Fibroblast of mammary gland (primary cell): ENCODE results near the gene CDYL.

ENCODE experiments used
- DNase-seq: peaks from one replicate; pipeline ENCODE4 v3.0.0-alpha.2; 2010; ENCODE audit warnings: low read depth
- H3K4me3 ChIP-seq: 2 replicates; pipeline ENCODE4 v1.5.1; 2011; ENCODE audit warnings: low read depth, mild to moderate bottlenecking, low read length, moderate library complexity; ENCODE audit not compliant: control insufficient read depth
- TF ChIP-seq, protein P1 (sequence below): conservative IDR thresholded peaks from 2 replicates; pipeline ENCODE4 v1.5.1; 2011; ENCODE audit warnings: low read depth, low read length, inconsistent platforms; ENCODE audit not compliant: control insufficient read depth, insufficient read depth

CDYL gene

GRCh38 chr6:4901386-4902061 lies 125.3 kb downstream of the CDYL start:
- TF ChIP-seq, protein P1, sequence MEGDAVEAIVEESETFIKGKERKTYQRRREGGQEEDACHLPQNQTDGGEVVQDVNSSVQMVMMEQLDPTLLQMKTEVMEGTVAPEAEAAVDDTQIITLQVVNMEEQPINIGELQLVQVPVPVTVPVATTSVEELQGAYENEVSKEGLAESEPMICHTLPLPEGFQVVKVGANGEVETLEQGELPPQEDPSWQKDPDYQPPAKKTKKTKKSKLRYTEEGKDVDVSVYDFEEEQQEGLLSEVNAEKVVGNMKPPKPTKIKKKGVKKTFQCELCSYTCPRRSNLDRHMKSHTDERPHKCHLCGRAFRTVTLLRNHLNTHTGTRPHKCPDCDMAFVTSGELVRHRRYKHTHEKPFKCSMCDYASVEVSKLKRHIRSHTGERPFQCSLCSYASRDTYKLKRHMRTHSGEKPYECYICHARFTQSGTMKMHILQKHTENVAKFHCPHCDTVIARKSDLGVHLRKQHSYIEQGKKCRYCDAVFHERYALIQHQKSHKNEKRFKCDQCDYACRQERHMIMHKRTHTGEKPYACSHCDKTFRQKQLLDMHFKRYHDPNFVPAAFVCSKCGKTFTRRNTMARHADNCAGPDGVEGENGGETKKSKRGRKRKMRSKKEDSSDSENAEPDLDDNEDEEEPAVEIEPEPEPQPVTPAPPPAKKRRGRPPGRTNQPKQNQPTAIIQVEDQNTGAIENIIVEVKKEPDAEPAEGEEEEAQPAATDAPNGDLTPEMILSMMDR = no peak
- no peak for DNase-seq
- H3K4me3 ChIP-seq = no peak overlapping the region

GRCh38 chr6:4902363-4902762 lies 126.2 kb downstream of the CDYL start:
- TF ChIP-seq, protein P1 = no peak
- DNase-seq = no peak
- no peak overlapping the region for H3K4me3 ChIP-seq

- no peak for DNase-seq
- TF ChIP-seq, protein P1 = no peak
- H3K4me3 ChIP-seq = no peak overlapping the region
These were observed 126.9 kb downstream of the CDYL start for GRCh38 chr6:4903121-4903520.

DNA sequence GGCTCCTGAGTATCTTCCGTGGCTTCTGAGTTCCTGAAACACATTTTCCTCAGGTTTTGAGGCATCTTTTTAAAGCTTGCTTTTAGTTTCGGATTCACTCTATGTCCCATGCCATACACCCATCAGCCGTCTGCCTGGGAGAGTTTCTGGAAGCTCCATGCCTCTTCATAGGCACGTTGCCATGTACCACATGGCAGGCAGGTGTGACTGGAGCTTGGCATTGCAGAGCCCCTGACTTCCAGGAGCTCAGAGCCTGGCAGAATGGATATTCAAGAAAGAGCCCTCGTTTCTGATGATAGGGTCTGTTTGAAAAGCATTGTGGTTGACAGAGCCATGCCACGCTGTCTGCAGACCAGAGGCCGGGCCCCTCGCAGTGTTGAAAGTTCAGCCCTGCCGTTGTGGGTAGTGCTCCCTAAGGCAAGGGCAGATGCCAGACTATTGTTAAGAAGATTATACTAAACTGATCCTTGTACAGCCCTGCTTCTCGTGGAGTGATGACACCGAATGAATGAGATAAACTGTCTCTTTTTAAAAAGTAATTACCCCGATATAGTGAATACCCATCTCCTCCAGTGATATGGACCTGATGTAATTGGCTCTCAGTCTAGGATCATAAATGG lies 127.7 kb downstream of the CDYL start:
- TF ChIP-seq, protein P1 = no peak
- no peak overlapping the region for H3K4me3 ChIP-seq
- no peak for DNase-seq

DNA sequence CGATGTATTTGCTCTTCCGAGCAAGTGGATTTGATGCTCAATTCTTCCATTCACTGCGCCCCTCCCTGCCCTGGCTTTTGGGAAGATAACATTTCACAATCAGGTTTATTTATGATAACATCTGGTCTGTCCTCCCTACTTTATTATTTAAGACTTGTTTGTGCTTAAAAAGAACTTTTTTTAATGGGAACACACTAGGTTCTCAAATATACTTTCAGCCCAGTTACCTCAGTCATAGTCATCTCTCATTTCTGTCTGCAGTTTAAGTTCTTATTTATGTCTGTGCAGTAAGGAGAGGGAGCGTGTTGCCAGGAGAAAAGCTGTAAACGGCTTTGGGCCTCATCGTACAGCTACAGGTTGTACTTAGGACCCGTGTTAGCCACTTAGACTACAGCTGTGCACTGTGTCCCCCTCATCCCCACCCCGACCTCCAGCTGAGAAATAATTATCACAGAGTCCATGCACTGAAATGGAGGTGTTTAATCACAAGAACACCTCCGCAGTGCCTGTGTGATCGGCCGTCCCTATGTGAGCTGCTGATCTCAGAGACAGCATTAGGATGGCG lies 128.3 kb downstream of the CDYL start:
- TF ChIP-seq, protein P1 = no peak
- DNase-seq = no peak
- H3K4me3 ChIP-seq = no peak overlapping the region

DNA sequence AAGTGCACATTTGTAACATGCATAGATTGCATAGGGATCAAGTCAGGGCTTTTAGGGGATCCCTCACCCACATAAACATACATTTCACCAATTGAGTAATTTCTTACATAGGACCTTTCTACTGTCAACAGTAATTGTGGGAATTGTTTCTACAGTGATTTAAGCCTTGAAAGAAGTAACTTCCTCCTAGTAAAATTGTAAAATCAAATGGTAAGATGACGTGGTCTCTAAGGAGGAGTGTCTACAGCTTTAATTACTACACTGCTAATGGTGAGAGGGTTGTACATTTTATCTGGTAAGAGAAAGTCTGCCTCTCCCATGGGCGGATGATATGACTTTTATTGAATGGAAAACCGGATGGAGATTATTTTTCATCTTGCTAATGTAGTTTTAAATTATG lies 129.6 kb downstream of the CDYL start:
- TF ChIP-seq, protein P1 = no peak
- no peak for DNase-seq
- no peak overlapping the region for H3K4me3 ChIP-seq
